ENCODE data around the gene KCTD5. TPM values are rescaled to one million over a fixed set of nuclear protein-coding genes. Genes with fewer than 3 reads are reported as not detected.

The KCTD5 gene
- total and polyA plus RNA-seq, 10 of the 15 experiments (the other 5 are each of a cell fraction or from before 2014, with no cell fraction given): 0.58 to 56.4 (median 37.3) TPM

DNA sequence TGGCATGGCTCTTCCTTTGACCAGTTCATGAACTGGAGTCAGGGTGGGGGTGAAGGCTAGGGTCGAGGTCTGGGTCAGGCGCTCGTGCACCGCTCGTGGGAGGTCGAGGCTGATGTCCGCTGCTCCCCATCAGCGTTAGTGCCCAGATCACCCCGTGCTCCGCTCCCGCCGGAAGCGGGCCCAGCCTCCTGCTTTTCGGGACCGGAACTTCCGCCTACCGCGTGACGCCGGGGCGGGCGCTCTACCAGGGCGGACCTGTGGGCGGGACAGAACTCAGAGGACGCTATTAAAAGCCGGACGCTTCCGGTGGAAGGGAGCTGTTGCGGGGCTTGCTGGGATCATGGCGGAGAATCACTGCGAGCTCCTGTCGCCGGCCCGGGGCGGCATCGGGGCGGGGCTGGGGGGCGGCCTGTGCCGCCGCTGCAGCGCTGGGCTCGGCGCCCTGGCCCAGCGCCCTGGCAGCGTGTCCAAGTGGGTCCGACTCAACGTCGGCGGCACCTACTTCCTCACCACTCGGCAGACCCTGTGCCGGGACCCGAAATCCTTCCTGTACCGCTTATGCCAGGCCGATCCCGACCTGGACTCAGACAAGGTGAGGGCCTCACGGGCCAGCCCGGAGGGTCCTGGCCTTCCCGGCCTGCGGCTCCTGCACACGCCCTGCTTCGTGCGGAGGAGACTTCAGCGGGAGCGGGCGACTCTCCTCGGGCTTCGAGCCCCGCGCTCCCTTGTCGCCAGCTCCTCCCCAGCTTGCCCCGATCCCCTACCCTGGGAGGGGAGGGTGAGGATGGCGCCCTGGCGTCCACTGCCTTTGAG is at the start of gene KCTD5 (continued):
- peak; percentile 91 for TF ChIP-seq PML (IDR thresholded peaks at IDR 0.05; ENCODE audit: low read length)
- TF ChIP-seq IKZF1 (conservative IDR thresholded peaks at IDR 0.05): peak; percentile 92
- TF ChIP-seq ETV6 (conservative IDR thresholded peaks at IDR 0.05 in 1 of 2, IDR thresholded peaks at IDR 0.05 in 1 of 2; ENCODE audit: borderline replicate concordance in 1 of 2, low read depth in 1 of 2): peak in 1 of 2 experiments; percentile 66; a peak in 1 of 4 replicates
- TF ChIP-seq CBX5 (IDR thresholded peaks at IDR 0.05; ENCODE audit: low read depth): peak; percentile 88
- peak; percentile 82 for TF ChIP-seq SREBF1 (IDR thresholded peaks at IDR 0.05; ENCODE audit: low read length)
- peak; percentile 67; the same call in 1 of the 2 replicates for TF ChIP-seq TCF3 (IDR thresholded peaks at IDR 0.05; ENCODE audit: borderline replicate concordance, insufficient read depth, low read depth, low read length)
- TF ChIP-seq PKNOX1 (IDR thresholded peaks at IDR 0.05): peak; percentile 76
- TF ChIP-seq ELK1 (IDR thresholded peaks at IDR 0.05; ENCODE audit: low read depth, low read length): peak; percentile 98
- TF ChIP-seq CREM (IDR thresholded peaks at IDR 0.05; ENCODE audit: low read depth): peak; percentile 96
- TF ChIP-seq MEF2B (IDR thresholded peaks at IDR 0.05; ENCODE audit: partially characterized antibody, poor library complexity, severe bottlenecking): peak; percentile 13
- TF ChIP-seq, protein P1, sequence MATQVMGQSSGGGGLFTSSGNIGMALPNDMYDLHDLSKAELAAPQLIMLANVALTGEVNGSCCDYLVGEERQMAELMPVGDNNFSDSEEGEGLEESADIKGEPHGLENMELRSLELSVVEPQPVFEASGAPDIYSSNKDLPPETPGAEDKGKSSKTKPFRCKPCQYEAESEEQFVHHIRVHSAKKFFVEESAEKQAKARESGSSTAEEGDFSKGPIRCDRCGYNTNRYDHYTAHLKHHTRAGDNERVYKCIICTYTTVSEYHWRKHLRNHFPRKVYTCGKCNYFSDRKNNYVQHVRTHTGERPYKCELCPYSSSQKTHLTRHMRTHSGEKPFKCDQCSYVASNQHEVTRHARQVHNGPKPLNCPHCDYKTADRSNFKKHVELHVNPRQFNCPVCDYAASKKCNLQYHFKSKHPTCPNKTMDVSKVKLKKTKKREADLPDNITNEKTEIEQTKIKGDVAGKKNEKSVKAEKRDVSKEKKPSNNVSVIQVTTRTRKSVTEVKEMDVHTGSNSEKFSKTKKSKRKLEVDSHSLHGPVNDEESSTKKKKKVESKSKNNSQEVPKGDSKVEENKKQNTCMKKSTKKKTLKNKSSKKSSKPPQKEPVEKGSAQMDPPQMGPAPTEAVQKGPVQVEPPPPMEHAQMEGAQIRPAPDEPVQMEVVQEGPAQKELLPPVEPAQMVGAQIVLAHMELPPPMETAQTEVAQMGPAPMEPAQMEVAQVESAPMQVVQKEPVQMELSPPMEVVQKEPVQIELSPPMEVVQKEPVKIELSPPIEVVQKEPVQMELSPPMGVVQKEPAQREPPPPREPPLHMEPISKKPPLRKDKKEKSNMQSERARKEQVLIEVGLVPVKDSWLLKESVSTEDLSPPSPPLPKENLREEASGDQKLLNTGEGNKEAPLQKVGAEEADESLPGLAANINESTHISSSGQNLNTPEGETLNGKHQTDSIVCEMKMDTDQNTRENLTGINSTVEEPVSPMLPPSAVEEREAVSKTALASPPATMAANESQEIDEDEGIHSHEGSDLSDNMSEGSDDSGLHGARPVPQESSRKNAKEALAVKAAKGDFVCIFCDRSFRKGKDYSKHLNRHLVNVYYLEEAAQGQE (IDR thresholded peaks at IDR 0.05; ENCODE audit: low read depth, low read length): peak; percentile 49; the same call in 1 of the 2 replicates
- no peak for TF ChIP-seq JUNB (IDR thresholded peaks at IDR 0.05)
- TF ChIP-seq ZSCAN29 (IDR thresholded peaks at IDR 0.05): peak; percentile 58; the same call in 1 of the 2 replicates
- TF ChIP-seq GABPA (IDR thresholded peaks at IDR 0.05; ENCODE audit: low read depth): peak; percentile 98
- no peak for TF ChIP-seq ZZZ3 (IDR thresholded peaks at IDR 0.05; ENCODE audit: control insufficient read depth, insufficient read length, low read depth)
- no peak for TF ChIP-seq ZBED1 (IDR thresholded peaks at IDR 0.05; ENCODE audit: borderline replicate concordance)
- TF ChIP-seq KAT2A (conservative IDR thresholded peaks at IDR 0.05; ENCODE audit: control insufficient read depth, low read depth, low read length): no peak
- peak; percentile 55 for TF ChIP-seq SMAD1 (IDR thresholded peaks at IDR 0.05; ENCODE audit: low read depth, partially characterized antibody)
- peak; percentile 89 for TF ChIP-seq CHD2 (IDR thresholded peaks at IDR 0.05; ENCODE audit: borderline replicate concordance, low read depth, low read length)
- TF ChIP-seq CBFB (IDR thresholded peaks at IDR 0.05; ENCODE audit: low read depth): peak; percentile 75; the same call in 1 of the 2 replicates
- TF ChIP-seq MEF2A (IDR thresholded peaks at IDR 0.05; ENCODE audit: insufficient read depth, low read depth, low read length): peak; percentile 83
- TF ChIP-seq EGR1 (IDR thresholded peaks at IDR 0.05; ENCODE audit: borderline replicate concordance in 1 of 2, low read depth in 2 of 2, low read length in 2 of 2): peak; percentile 77 to 88

Measured in GM12878 (cell line).